SKM-1 treated with dmso at 0.1 percent for 144 hours (cell line): ENCODE data around the gene SBF1.

Experiments
- DNase-seq: peaks from one replicate; lab custom pipeline; 2025; ENCODE audit not compliant: unreplicated experiment; lab: John Stamatoyannopoulos, UW

SBF1 gene

DNA sequence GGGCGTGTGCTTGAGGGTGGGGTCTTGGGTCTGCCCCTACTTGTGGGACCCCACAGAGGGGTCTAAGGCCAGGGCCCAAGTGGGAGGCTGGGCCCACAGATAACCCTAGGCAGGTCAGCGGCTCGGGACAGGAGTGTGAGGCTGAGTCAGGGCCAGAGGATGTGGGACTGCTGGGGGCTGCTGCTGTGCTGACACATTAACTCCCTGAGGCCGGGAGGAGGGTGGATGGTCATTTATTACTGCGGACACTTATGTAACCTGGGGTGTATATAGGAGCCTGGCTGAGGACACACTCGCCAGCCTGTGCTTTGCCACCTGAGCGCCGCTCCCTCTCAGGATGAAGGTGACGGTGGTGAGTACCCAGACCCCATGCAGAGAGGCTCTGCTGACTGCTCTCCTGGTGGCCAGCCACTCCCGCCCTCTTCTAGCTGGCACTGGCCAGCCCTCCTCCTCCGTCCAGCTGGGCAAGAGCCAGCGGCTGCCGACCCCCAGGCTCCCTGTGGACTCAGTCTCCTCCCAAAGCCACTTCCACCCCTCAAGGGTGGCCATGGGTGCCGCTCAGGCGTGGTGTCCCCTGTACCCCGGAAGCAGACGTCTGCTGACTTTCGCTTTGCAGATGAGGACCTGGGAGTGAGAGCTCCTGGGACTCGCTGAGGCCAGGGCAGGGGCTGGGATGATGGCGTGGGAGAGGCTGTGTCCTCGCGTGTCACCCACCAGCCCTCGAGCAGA lies 11.9 kb upstream of the SBF1 start, which contains the start of gene MIOX:
TSS of gene MIOX (plus strand) at position 299 of the 729 bp plus-strand sequence. CDS start at position 338, 39 bp downstream.
- no peak for DNase-seq

DNA sequence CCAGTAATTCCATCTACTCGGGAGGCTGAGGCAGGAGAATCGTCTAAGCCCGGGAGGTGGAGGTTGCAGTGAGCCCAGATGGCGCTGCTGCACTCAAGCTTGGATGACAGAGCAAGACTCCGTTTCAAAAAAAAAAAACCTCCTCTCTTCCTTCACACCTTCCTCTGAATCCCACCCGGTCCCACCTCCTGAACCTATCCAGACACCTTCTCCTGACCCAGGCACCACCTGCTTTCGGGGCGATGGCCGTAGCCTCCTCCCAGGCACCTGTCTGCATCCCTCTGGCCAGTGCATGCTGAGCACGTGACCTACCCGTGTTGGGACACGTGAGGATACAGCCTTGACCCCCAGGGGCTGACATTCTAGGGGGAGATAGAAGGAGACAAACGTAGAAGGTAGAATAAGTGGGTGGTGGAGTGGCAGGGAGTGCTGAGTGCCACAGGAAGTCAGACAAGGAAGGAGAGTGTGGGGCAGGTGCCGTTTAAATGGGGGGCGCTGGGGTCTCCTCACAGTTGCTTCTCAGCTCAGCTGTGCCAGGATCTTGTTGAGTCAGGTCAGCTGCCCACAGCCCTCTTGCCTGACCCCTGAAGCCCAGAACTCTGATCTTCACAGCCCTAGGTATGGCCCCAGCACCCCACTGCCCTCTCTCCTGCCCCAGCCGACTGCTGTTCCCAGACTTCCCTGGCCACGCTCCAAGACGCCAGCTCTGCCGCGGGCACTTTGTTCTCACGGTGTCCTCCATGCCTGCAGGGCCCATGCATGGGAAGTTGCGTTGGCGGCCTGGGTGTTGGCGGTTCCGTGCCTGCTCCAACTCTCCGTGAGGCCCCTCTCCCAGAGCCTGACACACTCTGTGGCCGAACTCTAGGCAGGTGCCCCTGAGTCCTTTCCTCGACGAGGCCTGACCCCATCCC lies 10.6 kb upstream of the SBF1 start:
- DNase-seq, result no peak

DNA sequence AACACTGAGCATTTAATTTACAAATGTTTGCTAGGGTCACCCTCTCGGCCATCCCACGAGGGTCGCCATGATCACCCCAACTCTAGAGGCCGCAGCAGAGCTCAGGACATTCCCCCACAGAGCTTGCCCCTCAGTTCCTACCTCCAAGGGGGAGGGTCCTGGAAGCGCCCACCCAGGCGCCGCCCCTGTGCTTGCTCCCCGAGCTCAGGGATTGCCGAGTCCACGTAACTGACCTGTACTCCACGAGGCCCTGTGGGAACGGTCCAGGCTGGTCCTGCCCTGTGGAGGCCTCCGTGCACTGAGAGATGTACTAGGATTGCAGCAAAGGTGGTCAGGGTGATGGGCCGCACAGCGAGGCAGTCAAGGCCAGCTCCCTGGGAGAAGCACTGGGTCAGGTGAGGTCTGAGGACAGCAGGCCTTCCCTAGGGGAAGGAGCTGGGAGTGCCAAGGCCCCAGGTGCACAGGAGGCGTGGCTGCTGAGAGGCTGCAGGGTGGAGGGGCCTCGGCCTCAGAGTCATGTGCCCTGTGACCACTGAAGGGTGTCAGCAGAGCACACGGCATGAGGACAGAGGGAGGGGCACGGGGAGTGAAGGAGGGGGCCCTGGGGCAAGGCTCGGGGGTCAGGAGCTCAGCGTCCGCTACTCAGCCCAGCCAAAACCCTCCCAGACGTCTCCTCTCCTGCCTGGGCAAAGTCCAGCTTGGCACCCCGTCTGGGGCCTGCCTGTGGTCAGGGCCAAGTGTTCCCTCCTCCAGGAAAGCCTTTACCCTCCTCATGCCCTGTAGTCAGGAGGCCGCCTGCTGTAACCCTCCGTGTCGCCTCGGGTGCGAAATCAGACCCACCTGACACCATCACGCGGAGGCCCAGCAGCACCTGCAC lies 9.4 kb upstream of the SBF1 start:
- no peak for DNase-seq

DNA sequence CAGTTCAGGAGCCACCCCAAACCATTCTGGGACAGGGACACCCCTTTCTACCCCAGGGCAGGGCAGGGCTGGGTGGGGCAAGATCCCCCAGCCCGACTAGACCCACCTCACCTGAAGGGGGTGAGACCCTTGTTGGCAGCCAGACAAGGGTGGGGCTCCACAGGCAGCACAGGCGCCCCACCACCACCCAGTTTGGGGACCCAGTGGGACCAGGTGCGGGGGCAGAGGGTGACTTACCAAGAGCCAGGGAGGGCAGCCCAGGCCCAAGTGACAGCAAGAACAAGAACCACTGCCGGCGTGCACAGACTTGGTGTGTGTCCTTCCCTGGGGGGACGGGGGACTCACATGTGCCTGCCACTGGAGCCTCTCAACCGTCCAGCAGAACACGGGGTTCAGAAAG lies 8.7 kb upstream of the SBF1 start:
- no peak for DNase-seq

DNA sequence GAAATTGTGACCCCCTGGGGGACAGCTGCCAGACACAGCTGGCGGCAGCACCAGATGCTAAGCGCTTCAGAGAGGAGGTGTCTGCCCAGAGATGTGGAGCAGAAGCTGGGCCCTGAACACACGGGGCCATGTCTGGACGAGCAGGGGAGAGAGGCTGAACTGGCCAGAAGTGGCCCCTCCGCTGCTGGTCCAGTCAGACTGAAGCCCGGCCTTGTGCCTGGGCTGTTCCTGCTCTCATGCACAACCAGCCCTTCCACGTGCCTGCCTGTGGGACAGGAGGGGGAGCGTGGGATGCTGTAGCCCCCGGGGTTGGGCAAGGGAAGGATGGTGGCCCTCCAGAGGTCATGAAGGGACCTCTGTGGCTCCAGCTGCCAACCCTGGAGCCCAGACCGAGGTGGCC lies 8.3 kb upstream of the SBF1 start:
- no peak for DNase-seq

DNA sequence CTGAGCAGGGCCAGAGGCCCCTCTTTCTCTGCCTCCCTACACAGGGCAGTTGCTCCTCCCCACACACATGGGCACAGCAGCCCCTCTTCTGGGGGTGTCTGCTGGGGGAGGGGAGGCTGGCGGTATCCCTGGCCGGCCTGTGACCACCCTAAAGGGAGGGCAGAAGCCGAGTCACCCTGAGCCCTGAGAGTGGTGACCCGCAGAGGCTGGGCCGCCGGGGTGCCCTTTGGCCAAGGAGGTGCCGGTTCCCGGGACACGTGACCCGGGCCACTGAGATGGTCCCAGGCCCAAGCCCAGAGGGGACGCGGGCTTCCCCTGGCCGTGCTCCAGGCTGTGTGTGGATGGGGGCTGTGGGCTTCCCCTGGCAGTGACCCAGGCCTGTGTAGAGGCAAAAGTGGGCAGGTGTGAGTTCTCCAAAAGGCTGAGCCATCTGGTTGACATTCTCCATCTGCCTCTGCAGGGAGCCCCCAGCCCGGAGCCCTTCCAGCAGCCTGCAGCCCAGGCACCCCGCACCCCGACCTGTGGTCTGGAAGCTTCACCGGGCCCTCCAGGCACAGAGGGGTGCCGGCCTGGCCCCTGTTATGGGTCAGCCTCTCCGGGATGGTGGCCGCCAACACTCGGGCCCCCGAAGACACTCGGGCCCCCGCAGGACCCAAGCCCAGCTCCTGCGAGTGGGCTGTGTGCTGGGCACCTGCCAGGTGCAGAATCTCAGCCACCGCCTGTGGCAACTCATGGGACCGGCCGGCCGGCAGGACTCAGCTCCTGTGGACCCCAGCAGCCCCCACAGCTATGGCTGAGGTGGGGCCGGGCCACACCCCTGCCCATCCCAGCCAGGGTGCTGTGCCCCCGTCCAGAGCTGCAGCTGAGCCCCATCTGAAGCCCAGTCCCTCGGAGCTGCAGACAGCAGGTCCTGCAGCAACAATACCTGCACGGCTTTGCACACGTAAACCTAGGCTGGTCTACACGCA lies 7.6 kb upstream of the SBF1 start:
- no peak for DNase-seq

DNA sequence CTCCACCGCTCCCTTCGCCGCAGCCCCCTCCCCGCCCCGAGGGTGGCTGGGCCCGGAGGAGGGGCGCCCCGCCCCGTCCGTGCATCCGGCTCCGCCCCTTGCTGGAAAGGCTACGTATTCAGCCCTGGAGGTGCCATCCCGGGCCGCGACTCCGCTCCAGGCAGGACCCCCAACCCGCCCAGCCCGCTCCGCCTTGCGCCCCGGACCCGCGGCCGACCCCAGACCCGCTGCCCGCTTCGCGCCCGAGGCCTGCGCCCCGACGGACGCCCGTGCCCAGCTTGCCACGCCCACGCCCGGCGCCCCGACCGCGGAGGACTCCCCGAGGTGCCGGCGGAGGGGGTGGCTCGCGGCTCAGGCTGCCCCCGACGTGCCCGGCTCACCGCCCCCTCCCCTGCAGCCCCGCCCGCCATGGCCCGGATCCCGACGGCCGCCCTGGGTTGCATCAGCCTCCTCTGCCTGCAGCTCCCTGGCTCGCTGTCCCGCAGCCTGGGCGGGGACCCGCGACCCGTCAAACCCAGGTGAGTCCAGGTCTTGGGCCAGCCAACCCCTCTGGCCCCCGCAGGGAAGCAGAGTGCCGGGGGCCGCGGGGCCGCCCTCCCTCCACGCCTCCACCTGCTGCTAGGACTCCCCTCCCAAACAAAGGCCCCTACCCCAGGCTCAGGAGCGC lies 6.7 kb upstream of the SBF1 start, which contains the start of gene ADM2:
TSS of gene ADM2 (plus strand) at position 104 of the 667 bp plus-strand sequence. CDS start at position 409, 305 bp downstream.
- no peak for DNase-seq

DNA sequence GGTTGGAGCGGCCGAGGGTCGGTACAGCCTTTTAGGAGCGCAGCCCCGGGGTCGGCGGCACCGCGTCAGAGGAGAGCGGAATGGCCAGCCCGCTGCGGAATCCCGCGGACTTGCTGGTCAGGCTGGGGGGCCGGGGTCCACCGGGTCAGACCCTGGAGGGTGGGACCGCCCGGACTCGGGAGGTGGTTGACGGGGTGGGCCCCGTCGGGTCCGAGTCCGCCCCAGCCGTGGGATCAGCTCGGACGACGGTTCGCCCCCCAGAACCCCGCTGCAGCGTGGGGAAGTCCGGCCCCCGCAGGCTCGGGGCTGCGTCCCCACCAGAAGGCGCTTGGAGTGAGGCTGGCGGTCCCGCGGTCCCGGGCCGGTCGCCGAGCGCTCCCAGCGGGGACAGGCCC lies 6.2 kb upstream of the SBF1 start:
- no peak for DNase-seq

DNA sequence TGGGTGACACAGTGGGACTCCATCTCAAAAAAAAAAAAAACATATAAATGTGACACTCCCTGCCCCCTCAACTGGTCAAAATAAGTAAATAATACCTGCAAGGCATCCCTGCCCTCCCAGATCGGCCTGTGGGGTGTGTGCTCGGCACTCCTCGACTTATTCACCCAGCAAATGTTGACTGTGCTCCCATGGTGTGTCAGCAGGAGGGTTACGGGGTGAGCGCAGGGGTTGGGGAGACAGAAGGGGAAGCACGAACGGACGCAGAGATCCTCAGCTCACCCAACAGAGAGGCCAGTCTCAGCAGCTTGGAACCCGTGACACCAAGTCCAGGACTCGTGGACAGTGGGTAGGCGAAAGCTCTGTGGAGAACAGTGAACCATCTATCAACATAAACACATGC lies 4.9 kb upstream of the SBF1 start:
- DNase-seq, result no peak

DNA sequence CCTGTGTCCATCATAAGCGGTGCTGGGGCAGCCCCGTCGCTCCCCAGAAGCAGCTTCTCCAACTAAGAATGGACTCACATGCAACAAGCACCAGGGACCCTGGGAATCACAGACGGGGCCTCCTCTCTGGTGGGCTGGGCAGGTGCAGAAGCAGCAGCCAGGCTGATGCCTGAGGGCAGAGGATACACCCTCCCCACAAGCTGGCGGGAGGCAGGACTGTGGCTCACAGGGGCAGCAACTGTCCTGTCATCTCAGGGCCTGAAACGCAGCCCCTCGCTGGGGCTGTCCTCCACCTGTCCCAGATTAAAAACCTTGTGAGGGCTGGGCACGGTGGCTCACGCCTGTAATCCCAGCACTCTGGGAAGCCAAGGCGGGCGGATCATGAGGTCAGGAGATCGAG lies 3.1 kb upstream of the SBF1 start:
- no peak for DNase-seq

DNA sequence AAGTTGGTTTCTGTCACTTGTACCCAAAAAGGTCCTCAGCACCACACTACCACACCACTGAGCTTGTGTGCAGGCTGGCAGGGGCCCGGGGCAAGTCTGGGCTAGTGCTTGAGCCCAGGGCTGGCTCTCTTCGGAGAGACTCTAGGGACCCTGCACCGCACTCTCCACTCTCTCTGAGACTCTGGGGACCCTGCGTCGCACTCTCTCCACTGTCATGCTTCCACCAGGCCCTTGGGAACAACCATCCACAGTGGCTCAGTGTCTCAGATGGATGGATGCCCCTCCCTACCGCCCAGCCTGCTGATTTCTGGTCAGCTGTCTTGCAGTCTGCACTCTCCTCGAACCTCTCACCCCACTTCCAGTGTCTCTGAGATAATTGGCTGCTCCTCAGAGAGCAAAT lies 2.0 kb upstream of the SBF1 start:
- DNase-seq, result no peak

DNA sequence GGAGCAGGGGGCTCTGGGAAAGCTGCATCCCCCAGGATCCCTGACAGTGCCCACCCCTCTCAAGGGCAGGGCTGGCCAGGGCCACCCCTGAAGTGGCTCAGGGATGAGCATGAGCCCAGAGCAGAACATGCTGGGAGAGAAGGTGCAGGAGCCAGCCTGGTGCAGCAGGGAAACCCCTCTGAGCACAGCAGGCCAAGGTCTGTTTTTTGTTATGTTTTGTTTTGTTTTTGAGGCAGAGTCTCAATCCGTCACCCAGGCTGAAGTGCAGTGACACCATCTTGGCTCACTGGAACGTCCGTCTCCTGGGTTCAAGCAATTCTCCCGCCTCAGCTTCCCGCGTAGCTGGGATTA lies 792 bp upstream of the SBF1 start:
- DNase-seq, result no peak

DNA sequence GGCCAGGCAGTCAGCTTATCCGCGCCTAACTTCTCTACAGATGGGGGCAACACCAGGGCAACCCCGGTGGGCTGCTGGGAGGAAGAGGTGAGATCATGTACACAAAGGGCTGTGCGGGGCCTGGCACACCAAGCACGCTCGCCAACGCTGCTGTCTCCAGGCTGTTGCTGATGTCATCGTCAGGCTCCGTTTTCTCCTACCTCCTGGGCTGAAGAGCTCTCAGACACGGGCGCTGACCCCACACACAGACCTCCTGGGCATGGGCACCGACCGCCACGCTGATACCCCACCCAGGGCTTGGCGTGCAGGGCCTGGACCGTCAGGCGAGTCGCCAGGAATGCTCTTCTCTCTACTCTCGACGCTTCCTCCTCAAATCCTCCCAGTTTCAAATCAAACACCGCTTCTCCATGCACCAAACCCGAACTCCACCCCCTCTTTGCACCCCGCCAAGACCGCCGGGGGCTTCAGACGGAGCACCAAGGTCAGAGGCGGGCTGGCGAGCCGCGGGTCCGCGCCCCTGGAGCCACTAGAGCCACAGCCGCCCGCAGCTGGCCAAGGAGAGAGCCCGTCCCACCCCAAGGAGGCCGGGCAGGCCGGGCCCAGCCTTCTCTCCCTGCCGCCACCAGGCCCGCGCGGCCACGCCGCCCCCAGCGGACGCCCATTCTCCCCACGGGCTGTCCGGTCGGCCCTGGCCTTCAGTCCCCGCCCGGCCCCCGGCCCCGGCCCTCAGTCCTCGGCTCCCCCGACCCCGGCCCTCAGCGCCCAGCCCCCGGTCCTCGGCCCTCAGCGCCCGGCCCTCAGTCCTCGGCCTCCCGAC lies 772 bp downstream of the SBF1 start:
- no peak for DNase-seq

DNA sequence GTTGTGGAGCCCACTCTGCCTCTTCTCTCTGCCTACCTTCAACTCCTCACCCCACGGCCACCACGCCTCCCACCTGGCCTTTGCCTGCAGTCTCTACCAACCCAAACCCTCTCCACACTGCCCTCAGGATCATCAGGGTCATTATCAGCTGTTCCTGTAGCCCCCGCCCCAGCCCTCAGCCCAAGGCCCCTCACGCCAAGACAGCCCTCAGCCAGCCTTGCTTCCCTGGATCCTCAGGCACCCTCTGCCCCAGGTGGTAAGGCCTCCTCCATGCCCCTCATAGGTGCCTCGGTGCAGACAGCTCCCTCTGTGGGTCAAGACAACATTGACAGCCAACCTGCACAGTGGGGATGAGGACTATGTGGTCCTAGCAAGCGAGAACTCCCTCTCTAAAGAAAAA lies 1.7 kb downstream of the SBF1 start:
- peak; percentile 16 for DNase-seq

DNA sequence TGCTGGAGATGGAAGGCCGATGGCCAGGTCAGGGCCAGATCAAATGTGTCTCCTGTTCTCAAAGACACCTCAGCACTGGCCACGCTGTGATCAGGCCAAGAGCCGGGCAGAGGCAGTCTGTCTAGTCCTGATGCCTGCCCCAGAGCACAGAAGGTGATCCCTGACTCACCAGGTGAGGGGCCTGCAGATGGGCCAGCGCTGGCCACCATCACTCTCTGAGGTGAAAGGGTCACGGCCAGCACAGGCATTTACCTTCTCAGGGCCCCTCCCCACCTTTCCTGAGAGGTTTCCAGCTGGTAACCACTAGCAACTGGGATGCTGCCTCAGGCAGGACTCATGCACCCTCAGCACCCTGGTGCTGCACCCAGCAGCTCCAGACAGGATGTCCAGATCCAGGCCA lies 2.9 kb downstream of the SBF1 start:
- DNase-seq, result no peak

DNA sequence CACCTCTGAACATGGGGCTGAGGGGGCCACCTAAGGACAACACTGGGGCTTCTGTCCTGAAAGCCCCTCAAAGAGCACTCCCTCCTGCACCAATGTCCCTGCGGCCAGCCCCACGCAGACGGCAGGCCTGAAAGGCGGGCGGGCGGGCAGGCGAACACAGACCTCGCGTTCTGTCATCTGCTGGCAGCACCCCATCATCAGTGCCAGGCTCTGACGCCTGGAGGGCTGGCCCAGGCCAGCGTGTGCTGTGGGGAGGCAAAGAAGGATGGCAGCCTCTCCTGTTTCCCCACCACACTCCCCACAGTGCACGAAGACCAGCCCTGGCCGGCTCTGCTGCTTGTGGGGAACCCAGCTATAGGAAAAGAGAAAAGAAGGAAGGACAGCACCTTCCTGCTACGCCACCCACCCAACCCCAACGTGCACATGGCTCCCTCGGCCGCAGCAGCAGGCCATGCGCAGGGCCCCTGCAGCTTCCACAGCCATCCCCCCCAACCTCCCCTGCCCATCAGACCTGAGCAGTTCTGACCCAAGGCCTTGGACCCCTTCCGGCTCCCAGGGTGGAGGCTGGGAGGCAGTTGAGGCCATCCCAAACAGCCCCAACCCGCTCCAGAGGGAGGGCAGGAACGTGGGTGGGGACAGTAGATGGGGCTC lies 3.5 kb downstream of the SBF1 start:
- no peak for DNase-seq

DNA sequence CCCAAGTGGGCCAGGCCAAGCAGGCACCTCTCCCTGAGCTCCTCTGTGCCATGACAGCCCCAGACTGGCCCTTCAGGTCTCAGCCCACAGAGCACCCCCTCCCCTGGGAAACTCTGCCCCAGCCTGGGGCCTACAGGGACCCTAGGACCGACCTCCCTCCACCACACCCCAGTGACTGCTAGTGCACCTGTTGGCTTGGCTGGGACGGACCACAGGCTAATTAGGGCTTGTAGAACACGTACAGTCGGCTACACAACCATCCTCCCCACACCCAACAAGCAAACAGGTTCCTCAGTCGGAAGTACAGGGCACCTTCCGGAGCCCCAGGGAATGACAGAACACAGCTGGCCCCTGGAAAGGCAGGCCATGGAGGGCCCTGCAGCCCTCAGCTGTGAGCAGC lies 4.3 kb downstream of the SBF1 start:
- no peak for DNase-seq
